ENCODE data around the gene APAF1.

GRCh38 chr12:98763656-98764055 is 118.6 kb downstream of the APAF1 start:
- TF ChIP-seq CTCF (IDR thresholded peaks at IDR 0.05; ENCODE audit: low read length), result no peak
- no peak for TF ChIP-seq EZH2 (IDR thresholded peaks at IDR 0.05; ENCODE audit: borderline replicate concordance, low read length)
